Activated naive CD8-positive, alpha-beta T cell treated with anti-CD3 and anti-CD28 coated beads, Interleukin-2, amount 50 U/mL, for 24 hours (primary cell): ENCODE measurements around the gene FAM89A.
A peak's percentile ranks its signal among the peaks of the same experiment; 100 is the strongest.
"Not testable (repeated sequence)": the region's sequence is repeated elsewhere in the genome, so short reads cannot be mapped to it uniquely, and the experiment has no call there.

Experiments used
- ATAC-seq: fragments of 150-1000 bp; cut with Tn5 transposase; one replicate; pipeline ENCODE4 v1.10.0; 2021
- DNase-seq: peaks from one replicate; pipeline ENCODE4 v3.0.0; 2021
- H3K27ac Mint-ChIP-seq: one replicate; pipeline ENCODE4 v1.8.0; 2021; ENCODE audit warnings: mild to moderate bottlenecking, mixed read lengths
- H3K27me3 Mint-ChIP-seq: one replicate; pipeline ENCODE4 v1.8.0; 2021; ENCODE audit warnings: mixed read lengths
- H3K36me3 Mint-ChIP-seq: one replicate; pipeline ENCODE4 v1.8.0; 2021; ENCODE audit warnings: low read depth, mixed read lengths
- H3K4me1 Mint-ChIP-seq: one replicate; pipeline ENCODE4 v1.8.0; 2021; ENCODE audit warnings: mixed read lengths
- H3K4me3 Mint-ChIP-seq: one replicate; pipeline ENCODE4 v1.8.0; 2021; ENCODE audit warnings: mild to moderate bottlenecking, moderate library complexity, mixed read lengths
- H3K9me3 Mint-ChIP-seq: one replicate; pipeline ENCODE4 v1.8.0; 2021; ENCODE audit warnings: mixed read lengths

The FAM89A gene

DNA sequence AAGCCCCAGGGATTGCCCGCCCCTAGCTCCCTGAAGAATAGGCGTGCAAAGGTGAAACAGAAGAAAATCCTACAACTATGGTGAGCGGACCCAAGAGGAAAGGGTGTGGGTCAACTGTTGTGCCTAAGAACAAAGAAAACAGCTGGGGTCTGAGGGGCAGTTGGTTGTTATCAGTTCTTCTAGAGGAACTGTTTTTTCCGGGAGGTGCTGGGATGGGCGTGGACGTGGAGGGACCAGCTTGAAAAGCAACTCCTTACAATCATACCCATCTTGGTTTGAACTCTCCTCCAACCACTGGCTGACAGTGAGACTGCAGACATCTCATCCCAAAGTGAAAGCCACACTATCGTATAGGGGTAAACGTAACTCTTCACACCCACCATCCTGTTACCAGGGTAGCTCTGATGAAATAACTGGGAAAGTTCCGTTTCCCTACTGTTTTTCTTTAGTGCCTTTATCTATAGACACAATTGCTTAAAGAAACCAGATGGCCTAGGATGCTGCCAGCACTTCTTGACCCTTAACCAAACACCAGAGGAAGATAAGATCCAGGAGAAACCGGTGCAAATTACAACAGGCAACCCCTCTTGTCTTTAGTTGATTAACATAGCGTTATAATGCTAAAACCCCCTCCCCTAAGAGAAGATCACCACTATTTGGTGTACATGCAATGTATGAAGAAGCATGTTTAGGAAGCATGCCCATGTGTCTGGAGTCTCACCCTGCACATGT, 25.6 kb upstream of the FAM89A start:
- Mint-ChIP-seq H3K4me3 (no peak overlapping the region), H3K4me1 (no peaks in the 10 kb centered on the region), H3K9me3 (no peaks in the 10 kb centered on the region), H3K36me3 (no peaks in the 10 kb centered on the region), H3K27me3 (peaks cover 5% of the 10 kb centered on the region), H3K27ac (no peak overlapping the region)
- ATAC-seq (no peak), DNase-seq (no peak)

DNA sequence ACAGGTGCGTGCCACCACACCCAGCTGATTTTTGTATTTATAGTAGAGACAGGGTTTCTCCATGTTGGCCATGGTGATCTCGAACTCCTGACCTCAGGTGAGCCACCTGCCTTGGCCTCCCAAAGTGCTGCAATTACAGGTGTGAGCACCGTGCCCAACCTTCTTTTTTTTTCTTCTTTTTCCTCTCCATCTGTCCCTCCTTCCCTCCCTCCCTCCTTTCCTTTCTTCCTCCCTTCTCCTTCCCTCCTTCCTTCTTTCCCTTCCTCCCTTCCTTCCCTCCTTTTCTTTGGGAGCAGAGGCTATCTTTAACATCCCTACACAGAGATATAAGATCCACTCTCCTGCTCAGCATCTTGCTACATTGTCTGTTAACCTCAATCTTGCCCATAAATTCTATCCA, 24.4 kb upstream of the FAM89A start:
- DNase-seq (no peak), ATAC-seq (no peak)
- Mint-ChIP-seq H3K27ac (no peak overlapping the region), H3K9me3 (no peaks in the 10 kb centered on the region), H3K4me3 (no peak overlapping the region), H3K27me3 (peaks cover 5% of the 10 kb centered on the region), H3K4me1 (no peaks in the 10 kb centered on the region), H3K36me3 (no peaks in the 10 kb centered on the region)

DNA sequence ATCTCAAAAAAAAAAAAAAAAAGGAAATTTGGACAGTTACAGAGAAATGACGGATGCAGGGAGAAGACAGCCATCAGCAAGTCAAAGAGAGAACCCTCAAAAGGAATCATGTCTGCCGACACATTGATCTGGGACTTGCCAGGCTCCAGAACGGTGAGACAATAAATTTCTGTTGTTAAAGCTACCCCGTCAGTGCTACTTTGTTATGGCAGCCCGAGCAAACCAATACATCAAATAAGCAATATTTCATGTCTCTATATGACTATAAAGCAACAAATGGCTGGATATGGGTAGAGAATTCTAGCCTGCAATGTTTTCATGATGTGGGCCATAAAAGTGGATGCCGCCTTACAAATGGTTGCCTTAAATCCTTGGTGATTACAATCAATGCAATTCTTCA, 23.3 kb upstream of the FAM89A start:
- Mint-ChIP-seq H3K9me3 (no peaks in the 10 kb centered on the region), H3K27me3 (peaks cover 5% of the 10 kb centered on the region), H3K4me1 (no peaks in the 10 kb centered on the region), H3K4me3 (no peak overlapping the region), H3K27ac (no peak overlapping the region), H3K36me3 (no peaks in the 10 kb centered on the region)
- ATAC-seq (no peak), DNase-seq (no peak)

DNA sequence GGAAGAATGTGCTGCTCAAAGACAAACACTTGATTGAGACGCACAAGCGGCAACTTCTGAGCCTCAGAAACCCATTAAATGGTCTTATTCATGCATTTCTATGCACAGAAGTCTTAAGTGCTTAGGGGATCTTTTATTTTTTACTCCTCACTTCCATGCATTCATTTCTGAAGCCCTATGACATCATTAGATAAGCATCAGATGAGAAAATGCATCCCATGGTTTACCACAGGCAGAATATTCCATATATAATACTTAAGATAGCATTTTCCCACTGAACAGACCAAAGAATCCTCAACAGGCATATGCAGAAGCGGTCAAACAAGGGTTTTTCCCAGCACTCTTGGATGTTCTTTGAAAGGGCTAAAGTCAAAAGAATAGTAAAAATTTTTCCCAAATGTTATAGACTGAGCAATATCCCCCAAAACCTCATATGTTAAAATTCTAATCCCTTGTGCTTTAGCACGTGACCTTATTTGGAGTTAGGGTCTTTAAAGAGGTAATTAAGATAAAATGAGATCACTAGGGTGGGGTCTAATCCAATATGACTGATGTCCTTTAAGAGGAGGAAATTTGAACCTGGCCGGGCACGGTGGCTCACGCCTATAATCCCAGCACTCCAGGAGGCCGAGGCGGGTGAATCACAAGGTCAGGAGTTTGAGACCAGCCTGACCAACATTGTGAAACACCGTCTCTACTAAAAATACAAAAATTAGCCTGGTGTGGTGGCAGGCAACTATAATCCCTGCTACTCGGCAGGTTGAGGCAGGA, 22.6 kb upstream of the FAM89A start:
- Mint-ChIP-seq H3K4me1 (no peaks in the 10 kb centered on the region), H3K9me3 (no peaks in the 10 kb centered on the region), H3K4me3 (no peak overlapping the region), H3K27me3 (peaks cover 4% of the 10 kb centered on the region), H3K27ac (no peak overlapping the region), H3K36me3 (no peaks in the 10 kb centered on the region)
- no peak for ATAC-seq
- DNase-seq = no peak

DNA sequence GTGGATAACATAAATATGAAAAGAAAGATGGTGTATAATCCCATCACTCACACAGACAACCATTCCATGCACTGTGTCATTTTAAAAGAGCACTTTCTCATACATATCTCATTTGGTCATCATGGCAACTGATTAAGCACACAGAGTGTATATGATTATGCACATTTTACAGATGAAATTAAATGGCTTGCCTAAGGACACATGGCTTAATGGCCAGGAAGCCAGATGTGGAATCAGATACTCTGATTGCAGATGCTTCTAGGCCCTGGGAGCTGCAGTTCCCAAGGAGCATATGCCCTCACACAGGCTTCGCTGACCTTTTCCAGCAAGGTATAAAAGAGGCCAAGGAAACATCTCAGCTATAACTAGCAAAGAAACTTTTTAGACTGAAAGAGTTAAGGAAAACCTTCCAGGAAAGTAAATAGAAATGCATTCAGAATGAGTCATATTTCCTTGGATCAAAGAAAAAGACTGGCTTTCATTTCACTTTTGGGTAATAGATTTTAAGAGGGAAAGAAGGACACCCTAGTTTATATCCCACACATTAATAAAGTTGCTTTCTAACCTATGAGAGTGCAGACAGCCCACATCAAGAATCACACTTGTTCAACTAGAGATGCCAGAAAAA, 19.6 kb upstream of the FAM89A start:
- peaks cover 4% of the 10 kb centered on the region for H3K27me3 Mint-ChIP-seq
- ATAC-seq (no peak), DNase-seq (no peak)
- H3K27ac Mint-ChIP-seq = no peak overlapping the region
- H3K36me3 Mint-ChIP-seq = no peaks in the 10 kb centered on the region
- no peaks in the 10 kb centered on the region for H3K4me1 Mint-ChIP-seq
- H3K9me3 Mint-ChIP-seq = no peaks in the 10 kb centered on the region
- H3K4me3 Mint-ChIP-seq = no peak overlapping the region

DNA sequence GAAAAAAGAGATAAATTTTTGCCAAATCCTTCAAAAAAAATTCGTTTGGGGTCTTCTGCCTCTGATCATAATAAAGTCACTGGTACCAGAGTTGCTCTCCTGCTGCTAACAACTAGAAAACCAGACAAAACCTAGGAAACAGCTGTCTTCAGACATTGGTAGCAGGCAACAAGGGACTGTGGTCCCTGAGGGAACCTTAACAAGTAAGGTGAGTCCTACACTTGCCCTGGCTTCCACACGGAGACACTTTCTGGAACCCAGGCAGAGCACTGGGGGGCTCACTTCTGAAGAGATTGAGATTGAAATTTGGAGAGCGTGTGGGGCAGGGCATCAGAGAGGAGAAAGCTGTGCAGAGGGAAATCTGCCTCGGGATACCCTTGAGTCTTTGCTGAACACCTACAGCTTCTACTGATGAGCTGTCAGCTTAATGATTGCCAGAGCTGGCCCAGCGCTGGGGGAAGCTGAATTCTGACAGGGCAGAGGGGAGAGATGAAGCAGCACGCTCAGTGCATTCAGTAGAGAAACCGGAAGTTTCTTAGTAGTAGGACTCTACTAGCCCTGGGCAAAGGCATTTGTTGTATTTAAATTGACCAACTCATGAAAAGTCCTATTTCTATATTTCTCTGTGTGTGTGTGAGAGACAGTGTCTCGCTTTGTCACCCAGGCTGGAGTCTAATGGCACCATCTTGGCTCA, 18.5 kb upstream of the FAM89A start:
- Mint-ChIP-seq H3K4me1 (peaks cover 6% of the 10 kb centered on the region), H3K27ac (no peak overlapping the region), H3K27me3 (peaks cover 4% of the 10 kb centered on the region), H3K4me3 (no peak overlapping the region), H3K36me3 (no peaks in the 10 kb centered on the region), H3K9me3 (no peaks in the 10 kb centered on the region)
- DNase-seq (no peak), ATAC-seq (no peak)

DNA sequence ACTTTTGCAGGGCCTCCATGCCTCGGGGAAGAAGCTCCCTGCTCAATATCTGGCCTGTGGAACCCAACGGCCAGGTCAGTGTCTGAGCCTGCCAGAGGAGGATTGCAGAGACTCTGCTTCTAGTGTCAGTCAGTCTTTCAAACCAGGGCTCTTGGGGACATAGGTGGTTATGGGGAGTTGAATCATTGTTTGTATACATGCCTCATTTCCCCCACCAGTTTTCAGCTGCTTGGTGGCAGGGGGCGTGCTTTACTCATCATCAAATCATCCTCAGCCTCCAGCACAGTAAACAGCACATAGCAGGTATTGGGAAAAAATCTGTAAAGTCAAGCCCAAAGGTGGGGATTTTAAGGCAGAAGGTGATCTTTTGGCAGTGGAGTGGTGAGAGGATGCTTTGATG, 17.4 kb upstream of the FAM89A start:
- Mint-ChIP-seq H3K27me3 (peaks cover 6% of the 10 kb centered on the region), H3K36me3 (no peaks in the 10 kb centered on the region), H3K4me1 (peaks cover 16% of the 10 kb centered on the region), H3K9me3 (no peaks in the 10 kb centered on the region), H3K27ac (no peak overlapping the region), H3K4me3 (no peak overlapping the region)
- ATAC-seq (no peak), DNase-seq (no peak)

DNA sequence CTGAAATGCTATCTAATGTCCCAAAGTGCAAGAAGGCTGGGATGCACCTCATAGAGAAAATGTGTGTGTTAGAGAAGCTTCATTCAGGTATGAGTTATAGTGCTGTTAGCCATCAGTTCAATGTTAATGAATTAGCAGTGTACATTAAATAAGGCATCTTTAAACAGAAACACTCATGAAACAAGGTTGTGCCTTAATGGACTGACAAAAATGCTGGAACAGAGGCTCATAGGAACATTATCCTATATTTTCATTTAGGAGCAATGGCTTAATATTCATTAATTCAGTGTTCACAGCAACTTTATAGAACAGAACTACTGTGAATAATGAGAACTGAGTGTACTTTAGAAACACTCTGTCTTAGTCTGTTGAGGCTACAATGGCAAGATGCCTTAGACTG, 15.2 kb upstream of the FAM89A start:
- H3K36me3 Mint-ChIP-seq = no peaks in the 10 kb centered on the region
- DNase-seq = no peak
- peaks cover 4% of the 10 kb centered on the region for H3K27me3 Mint-ChIP-seq
- peaks cover 16% of the 10 kb centered on the region for H3K4me1 Mint-ChIP-seq
- no peaks in the 10 kb centered on the region for H3K9me3 Mint-ChIP-seq
- no peak for ATAC-seq
- H3K27ac Mint-ChIP-seq = no peak overlapping the region
- no peak overlapping the region for H3K4me3 Mint-ChIP-seq

DNA sequence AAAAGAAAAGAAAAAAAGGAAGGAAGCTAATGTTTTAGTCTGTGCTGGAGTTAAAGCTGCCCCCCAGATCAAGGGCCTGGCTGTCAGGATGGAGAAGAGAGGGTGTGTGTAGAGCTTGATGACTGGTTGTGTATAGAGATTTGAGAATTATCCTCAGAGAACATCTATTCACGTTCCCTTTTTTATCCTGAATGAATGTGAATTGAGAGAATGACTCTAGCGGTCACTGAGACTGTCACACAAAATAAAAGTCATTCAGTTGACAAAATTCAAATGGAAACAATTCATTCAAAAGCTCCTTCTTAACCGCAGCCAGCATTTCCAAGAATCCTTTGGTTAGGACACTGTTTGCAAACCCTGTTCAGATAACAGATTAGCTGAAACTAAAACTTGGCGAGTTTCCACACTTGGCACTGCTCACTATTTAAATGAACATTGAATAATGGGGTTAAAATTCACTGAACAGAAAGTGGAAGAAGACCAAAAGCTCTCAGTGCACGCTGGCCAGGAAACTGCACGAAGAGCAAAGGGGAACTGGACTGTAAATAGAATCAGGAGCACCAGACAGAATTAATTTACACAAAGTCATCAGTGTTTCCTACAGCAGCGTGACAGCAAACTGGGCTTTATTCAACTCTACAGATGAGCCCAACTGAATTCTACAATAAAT, 13.6 kb upstream of the FAM89A start:
- Mint-ChIP-seq H3K4me3 (peak overlapping the region; percentile 7), H3K9me3 (no peaks in the 10 kb centered on the region), H3K27ac (peak overlapping the region; percentile 61), H3K4me1 (peaks cover 16% of the 10 kb centered on the region), H3K27me3 (peaks cover 8% of the 10 kb centered on the region), H3K36me3 (no peaks in the 10 kb centered on the region)
- no peak for DNase-seq
- ATAC-seq = peak; percentile 67

DNA sequence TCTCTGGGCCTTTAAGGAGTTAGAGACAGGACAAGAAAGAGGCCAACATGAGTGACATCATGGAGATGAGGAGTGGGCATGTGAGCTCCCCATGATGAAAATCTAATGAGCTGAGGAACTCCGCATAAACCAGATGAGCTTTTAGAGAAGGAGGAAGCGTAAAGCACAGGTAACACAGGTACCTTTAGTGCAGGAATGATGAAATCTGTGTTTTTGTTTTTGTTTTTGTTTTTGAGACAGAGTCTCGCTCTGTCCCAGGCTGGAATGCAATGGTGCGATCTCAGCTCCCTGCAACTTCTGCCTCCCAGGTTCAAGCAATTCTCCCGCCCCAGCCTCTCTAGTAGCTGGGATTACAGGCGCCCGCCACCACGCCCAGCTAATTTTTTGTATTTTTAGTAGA, 12.7 kb upstream of the FAM89A start:
- H3K4me3 Mint-ChIP-seq = no peak overlapping the region

DNA sequence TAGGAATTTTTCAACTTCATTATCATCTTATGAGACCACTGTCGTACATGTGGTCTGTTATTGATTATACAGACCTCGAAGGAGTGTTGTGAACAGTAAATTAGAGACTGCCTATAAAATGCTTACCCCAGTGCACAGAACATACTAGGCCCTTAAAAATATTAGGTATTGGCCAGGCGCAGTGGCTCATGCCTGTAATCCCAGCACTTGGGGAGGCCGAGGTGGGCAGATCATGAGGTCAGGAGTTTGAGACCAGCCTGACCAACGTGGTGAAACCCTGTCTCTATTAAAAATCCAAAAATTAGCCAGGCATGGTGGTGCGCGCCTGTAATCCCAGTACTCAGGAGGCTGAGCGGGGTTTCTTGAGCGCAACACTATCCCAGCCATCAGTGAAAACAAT, 10.9 kb upstream of the FAM89A start:
- not testable (repeated sequence) for H3K36me3 Mint-ChIP-seq, DNase-seq, H3K9me3 Mint-ChIP-seq, H3K27ac Mint-ChIP-seq, ATAC-seq, H3K4me3 Mint-ChIP-seq
- Mint-ChIP-seq H3K4me1 (peaks cover 16% of the 10 kb centered on the region), H3K27me3 (peaks cover 14% of the 10 kb centered on the region)

More for the DNA sequence above, 12.7 kb upstream of the FAM89A start:
- Mint-ChIP-seq H3K4me1 (peaks cover 16% of the 10 kb centered on the region), H3K27me3 (peaks cover 6% of the 10 kb centered on the region), H3K36me3 (no peaks in the 10 kb centered on the region), H3K9me3 (no peaks in the 10 kb centered on the region), H3K27ac (no peak overlapping the region)
- no peak for ATAC-seq
- DNase-seq = no peak

DNA sequence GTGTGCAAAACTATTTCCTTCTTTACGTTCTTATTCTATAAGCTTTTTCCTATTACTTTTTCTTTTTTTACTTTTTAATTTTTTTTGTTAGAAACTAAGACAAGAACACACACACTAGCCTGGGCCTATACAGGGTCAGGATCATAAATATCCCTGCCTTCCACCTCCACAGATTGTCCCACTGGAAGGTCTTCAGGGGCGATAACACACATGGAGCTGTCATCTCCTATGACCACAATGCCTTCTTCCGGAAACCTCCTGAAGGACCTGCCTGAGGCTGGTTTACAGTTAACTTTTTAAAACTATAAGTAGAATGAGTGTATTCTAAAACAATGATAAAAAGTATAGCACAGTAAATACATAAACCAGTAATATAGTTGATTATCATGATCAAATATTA, 10.3 kb upstream of the FAM89A start:
- Mint-ChIP-seq H3K9me3 (no peaks in the 10 kb centered on the region), H3K27ac (no peak overlapping the region), H3K36me3 (no peaks in the 10 kb centered on the region), H3K4me1 (peaks cover 16% of the 10 kb centered on the region), H3K27me3 (peaks cover 17% of the 10 kb centered on the region), H3K4me3 (no peak overlapping the region)
- no peak for ATAC-seq
- DNase-seq = no peak

DNA sequence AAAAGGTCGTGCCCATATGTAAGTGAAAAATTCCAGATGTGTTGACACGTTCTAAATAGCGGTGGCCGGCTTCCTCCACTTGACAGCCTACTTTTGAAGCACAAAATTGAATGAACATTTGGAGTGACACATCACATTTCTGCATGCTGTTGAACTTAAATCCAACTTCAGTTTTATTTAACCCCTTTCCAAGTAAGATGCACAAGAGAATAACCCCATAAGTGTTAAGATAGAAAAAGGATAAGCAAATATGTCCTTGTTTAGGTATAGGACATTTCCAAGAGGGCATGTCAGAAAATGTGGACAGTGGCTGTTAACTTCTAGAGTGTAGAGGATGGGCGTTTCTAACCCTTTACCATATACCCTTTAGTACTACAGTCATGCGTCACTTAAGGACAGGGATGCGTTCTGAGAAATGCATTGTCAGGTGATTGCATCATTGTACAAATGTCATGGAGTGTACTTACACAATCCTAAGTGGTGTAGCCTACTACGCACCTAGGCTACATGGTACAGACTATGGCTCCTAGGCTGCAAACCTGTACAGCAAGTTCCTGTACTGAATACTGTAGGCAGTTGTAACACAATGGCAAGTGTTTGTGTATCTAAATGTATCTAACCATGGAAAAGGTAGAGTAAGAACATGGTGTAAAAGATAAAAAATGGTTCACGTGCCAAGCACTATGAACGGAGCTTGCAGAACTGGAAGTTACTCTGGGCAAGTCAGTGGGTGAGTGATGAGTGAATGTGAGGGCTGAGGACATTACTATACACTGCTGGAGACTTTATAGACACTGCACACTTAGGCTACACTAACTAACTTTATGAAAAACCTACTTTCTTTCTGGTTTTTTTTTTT, 9.3 kb upstream of the FAM89A start:
- no peak overlapping the region for H3K4me3 Mint-ChIP-seq
- H3K27me3 Mint-ChIP-seq = peaks cover 17% of the 10 kb centered on the region
- H3K27ac Mint-ChIP-seq = no peak overlapping the region
- no peak for DNase-seq
- no peaks in the 10 kb centered on the region for H3K9me3 Mint-ChIP-seq
- no peak for ATAC-seq
- no peaks in the 10 kb centered on the region for H3K36me3 Mint-ChIP-seq
- peaks cover 16% of the 10 kb centered on the region for H3K4me1 Mint-ChIP-seq
